Measurements from ENCODE around the gene ANKRD11.

ANKRD11 gene

DNA sequence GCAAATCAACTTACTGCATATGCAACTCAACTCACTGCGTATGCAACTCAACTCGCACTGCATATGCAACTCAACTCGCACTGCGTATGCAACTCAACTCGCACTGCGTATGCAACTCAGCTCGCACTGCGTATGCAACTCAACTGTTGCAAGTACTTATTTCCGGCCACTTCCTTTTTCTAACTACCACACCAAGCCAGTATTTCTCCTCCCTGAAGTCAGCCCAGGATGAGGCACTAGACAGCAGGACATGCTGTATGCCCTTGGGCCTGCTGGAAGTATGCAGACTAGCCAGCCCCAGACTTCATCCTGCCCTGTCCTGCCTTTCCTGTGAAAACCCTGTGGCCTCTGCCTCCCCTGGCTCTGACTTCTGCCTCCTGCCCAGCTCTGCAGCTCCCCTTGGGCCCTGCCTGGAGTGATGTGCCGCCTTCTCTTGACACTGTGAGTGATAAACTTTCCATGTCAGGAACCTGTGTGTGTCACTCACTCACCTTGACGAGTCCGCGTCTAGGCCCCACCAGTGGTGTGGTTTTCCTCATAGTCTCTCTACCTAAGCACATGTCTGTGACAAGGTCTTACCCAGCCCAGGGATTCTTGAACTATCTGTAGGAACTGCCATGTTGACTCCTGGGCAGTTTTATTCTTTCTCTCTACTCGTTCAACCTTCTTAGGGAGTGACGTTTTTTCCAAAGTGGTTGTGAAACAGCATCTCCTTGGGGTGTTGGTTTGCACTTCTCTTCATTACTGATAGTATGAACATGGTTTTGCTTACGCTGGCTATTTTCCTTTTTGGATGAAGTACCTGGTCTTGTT is 256.5 kb downstream of the ANKRD11 start:
- no peak overlapping the region for H3K4me3 ChIP-seq (ENCODE audit: low read depth, low read length)
- TF ChIP-seq, protein P1, sequence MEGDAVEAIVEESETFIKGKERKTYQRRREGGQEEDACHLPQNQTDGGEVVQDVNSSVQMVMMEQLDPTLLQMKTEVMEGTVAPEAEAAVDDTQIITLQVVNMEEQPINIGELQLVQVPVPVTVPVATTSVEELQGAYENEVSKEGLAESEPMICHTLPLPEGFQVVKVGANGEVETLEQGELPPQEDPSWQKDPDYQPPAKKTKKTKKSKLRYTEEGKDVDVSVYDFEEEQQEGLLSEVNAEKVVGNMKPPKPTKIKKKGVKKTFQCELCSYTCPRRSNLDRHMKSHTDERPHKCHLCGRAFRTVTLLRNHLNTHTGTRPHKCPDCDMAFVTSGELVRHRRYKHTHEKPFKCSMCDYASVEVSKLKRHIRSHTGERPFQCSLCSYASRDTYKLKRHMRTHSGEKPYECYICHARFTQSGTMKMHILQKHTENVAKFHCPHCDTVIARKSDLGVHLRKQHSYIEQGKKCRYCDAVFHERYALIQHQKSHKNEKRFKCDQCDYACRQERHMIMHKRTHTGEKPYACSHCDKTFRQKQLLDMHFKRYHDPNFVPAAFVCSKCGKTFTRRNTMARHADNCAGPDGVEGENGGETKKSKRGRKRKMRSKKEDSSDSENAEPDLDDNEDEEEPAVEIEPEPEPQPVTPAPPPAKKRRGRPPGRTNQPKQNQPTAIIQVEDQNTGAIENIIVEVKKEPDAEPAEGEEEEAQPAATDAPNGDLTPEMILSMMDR (conservative IDR thresholded peaks at IDR 0.05; ENCODE audit: low read depth, low read length), result no peak
- DNase-seq (ENCODE audit: low read depth), result no peak

DNA sequence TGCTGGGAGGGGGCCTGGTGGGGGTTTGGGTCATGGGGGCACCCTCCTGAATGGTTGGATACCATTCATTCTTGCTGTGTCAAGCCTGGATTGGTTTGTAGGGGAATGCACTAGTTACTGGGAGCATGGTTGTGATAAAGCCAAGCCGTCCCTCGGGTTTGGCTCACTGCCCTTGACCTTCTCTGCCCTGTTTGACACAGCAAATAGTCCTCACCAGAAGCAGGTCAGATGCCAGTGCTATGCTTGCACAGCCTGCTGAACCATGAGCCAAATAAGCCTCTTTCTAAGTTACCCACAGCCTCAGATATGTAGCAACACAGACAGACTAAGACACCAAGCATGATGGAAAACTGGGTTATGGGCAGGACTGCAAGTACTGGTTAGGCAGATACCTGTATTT is 258.3 kb downstream of the ANKRD11 start:
- TF ChIP-seq, protein P1 (conservative IDR thresholded peaks at IDR 0.05; ENCODE audit: low read depth, low read length), result no peak
- no peak overlapping the region for H3K4me3 ChIP-seq (ENCODE audit: low read depth, low read length)
- no peak for DNase-seq (ENCODE audit: low read depth)

DNA sequence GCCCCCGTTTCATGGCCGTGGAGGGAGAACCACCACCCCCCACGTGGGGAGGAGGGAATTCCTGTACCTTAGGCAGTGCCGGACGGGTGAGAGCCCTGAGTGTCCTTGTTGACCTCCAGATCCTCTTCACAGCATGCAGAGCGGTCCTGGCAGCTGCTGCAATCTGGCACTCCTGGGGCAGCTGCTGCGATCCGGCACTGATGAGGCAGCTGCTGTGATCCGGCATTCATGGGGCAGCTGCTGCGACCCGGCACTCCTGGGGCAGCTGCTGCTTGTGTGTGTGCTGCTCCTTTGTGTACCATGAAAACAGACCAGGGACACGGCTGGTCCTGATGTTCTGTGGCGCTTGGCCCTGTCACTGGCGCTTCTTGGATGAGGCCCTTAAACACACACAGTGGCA is 260.1 kb downstream of the ANKRD11 start:
- no peak for DNase-seq (ENCODE audit: low read depth)
- TF ChIP-seq, protein P1 (conservative IDR thresholded peaks at IDR 0.05; ENCODE audit: low read depth, low read length), result no peak
- no peak overlapping the region for H3K4me3 ChIP-seq (ENCODE audit: low read depth, low read length)

DNA sequence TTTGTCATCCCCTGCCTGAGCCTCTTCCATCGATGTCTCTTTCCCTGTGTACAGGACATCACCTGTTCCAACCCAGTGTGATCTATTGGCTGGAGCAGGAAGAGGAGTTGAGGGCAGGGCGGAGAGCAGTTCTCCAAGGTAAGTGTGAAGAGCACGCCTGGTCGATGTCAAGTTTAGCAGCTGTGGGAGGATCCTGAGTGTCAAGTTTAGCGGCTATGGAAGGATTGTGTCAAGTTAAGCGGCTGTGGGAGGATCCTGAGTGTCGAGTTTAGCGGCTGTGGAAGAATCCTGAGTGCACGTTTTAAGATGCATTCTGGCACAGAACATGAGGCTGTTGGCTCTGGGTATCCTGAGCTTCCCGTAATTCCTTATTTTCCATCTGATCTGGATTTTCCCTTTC is 265.7 kb downstream of the ANKRD11 start:
- TF ChIP-seq, protein P1 (conservative IDR thresholded peaks at IDR 0.05; ENCODE audit: low read depth, low read length), result no peak
- H3K4me3 ChIP-seq (ENCODE audit: low read depth, low read length), result no peak overlapping the region
- DNase-seq (ENCODE audit: low read depth), result no peak

DNA sequence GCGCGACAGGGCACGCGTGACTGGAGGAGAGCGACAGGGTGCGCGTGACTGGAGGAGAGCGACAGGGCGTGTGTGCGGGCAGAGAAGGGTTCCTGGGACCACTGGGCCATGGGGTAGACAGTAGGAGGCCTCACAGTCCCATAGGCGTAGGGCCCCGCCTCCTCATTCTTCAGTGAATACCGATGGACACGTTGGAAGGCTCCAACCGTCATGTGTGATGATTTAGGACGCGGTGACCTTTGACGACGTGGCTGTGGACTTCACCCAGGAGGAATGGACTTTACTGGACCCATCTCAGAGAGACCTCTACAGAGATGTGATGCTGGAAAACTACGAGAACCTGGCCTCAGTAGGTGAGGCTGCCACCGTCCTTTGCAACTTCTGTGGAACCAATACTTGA is 267.4 kb downstream of the ANKRD11 start:
- TF ChIP-seq, protein P1 (conservative IDR thresholded peaks at IDR 0.05; ENCODE audit: low read depth, low read length), result no peak
- no peak overlapping the region for H3K4me3 ChIP-seq (ENCODE audit: low read depth, low read length)
- DNase-seq (ENCODE audit: low read depth), result no peak

DNA sequence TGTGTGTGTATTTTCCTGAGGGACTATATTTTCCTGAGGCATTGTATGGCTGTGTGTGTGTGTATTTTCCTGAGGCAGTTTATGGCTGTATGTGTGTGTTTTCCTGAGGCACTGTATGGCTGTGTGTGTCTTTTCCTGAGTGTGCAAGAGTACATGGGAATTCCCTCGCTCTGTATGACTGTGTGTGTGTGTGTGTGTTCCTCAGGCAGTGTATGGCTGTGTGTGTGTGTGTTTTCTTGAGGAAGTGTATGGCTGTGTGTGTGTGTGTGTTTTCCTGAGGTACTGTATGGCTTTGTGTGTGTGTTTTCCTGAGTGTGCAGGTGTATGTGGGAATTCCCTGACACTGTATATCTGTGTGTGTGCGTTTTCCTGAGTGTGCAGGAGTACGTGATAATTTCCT is 268.8 kb downstream of the ANKRD11 start:
- H3K4me3 ChIP-seq (ENCODE audit: low read depth, low read length), result no peak overlapping the region
- no peak for DNase-seq (ENCODE audit: low read depth)
- TF ChIP-seq, protein P1 (conservative IDR thresholded peaks at IDR 0.05; ENCODE audit: low read depth, low read length), result no peak

DNA sequence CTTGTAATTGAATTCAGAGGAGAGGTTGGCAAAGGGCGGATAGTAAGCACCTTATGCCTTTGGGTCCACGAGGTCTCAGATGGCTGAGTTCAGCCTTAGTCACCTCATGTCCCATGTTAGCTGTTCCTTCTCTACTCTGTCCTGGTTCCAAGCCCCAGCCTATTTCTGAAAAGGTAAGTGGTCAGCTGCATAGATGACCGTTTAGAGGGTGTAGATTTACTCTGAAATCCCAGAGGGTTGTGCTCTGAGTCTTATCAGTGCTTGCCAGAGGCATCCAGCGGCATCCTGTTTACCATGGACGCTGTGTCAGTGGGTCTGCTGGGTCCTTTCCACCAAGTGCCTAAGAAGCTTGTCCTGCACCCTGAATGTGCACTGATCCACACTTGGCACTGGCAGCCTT is 271.0 kb downstream of the ANKRD11 start:
- DNase-seq (ENCODE audit: low read depth), result no peak
- TF ChIP-seq, protein P1 (conservative IDR thresholded peaks at IDR 0.05; ENCODE audit: low read depth, low read length), result no peak
- H3K4me3 ChIP-seq (ENCODE audit: low read depth, low read length), result no peak overlapping the region

Data from choroid plexus epithelial cell (primary cell).